SK-N-SH (cell line): ENCODE data around the gene CASP1. TPM values are rescaled to one million over a fixed set of nuclear protein-coding genes. Genes with fewer than 3 reads are reported as not detected.

Source experiments
- CTCF ChIA-PET: fragments of 300-600, 350-600 bp; formaldehyde crosslinking; extraction: SDS; loops from one replicate; lab custom pipeline; 2021; lab: Yijun Ruan, JAX
- POLR2A ChIA-PET: fragments of 350-600 bp; sonication (Branson Sonifier 250); formaldehyde crosslinking; extraction: SDS; loops from one replicate; lab custom pipeline; 2020; ENCODE audit warnings: antibody characterized with exemption, inconsistent platforms; lab: Yijun Ruan, JAX
- DNase-seq: peaks from one replicate; pipeline ENCODE4 v3.0.0; 2012
- H2AFZ ChIP-seq: fragments of 200-600 bp; sonication (generic); 2 replicates; pipeline ENCODE4 v1.8.1; 2016; ENCODE audit warnings: antibody characterized with exemption, mild to moderate bottlenecking, low read depth
- H3F3A ChIP-seq: fragments of 200-600 bp; sonication (generic); replicated peaks from 2 replicates; pipeline ENCODE3; 2016; ENCODE audit warnings: antibody characterized with exemption, mild to moderate bottlenecking; ENCODE audit not compliant: insufficient read depth
- H3K27ac ChIP-seq, 2 experiments: fragments of 200-500 bp in 1 of 2; fragments of 200-600 bp in 1 of 2; sonication (Bioruptor generic) in 1 of 2; sonication (generic), shearing (Covaris generic) in 1 of 2; 2 replicates each; pipeline versions ENCODE4 v1.5.1 to v1.6.1; 2014 to 2016; ENCODE audit warnings: low read depth in 2 of 2, inconsistent platforms in 1 of 2, low read length in 1 of 2, mild to moderate bottlenecking in 1 of 2, mixed read lengths in 1 of 2
- H3K27me3 ChIP-seq: fragments of 200-600 bp; sonication (generic), shearing (Covaris generic); 2 replicates; pipeline ENCODE4 v1.6.1; 2016; ENCODE audit warnings: mixed run types; ENCODE audit not compliant: insufficient read depth
- H3K36me3 ChIP-seq, 2 experiments: fragments of 200-500 bp in 1 of 2; fragments of 200-600 bp in 1 of 2; sonication (Bioruptor generic) in 1 of 2; sonication (generic) in 1 of 2; replicated peaks in 1 of 2; 2 replicates each; pipeline versions ENCODE3 to v1.5.1; 2014 to 2016; ENCODE audit warnings: low read length in 1 of 2, mild to moderate bottlenecking in 1 of 2; ENCODE audit not compliant: insufficient read depth in 2 of 2, control insufficient read depth in 1 of 2
- H3K4me1 ChIP-seq, 2 experiments: fragments of 200-500 bp in 1 of 2; fragments of 200-600 bp in 1 of 2; sonication (Bioruptor generic) in 1 of 2; sonication (generic), shearing (Covaris generic) in 1 of 2; 2 replicates each; pipeline versions ENCODE4 v1.5.1 to v1.6.1; 2014 to 2016; ENCODE audit warnings: low read depth in 1 of 2, low read length in 1 of 2, mixed run types in 1 of 2; ENCODE audit not compliant: insufficient read depth in 2 of 2, control insufficient read depth in 1 of 2
- H3K4me2 ChIP-seq: fragments of 200-600 bp; sonication (generic), shearing (Covaris generic); 2 replicates; pipeline ENCODE4 v1.6.1; 2017; ENCODE audit warnings: mixed run types
- H3K4me3 ChIP-seq, 2 experiments: fragments of 200-500 bp in 1 of 2; fragments of 200-600 bp in 1 of 2; sonication (Bioruptor generic) in 1 of 2; sonication (generic), shearing (Covaris generic) in 1 of 2; 2 replicates each; pipeline versions ENCODE4 v1.5.1 to v1.8.1; 2014 to 2016; ENCODE audit warnings: low read depth in 2 of 2, inconsistent platforms in 1 of 2, low read length in 1 of 2, mild to moderate bottlenecking in 1 of 2, mixed read lengths in 1 of 2, moderate library complexity in 1 of 2
- H3K79me2 ChIP-seq: fragments of 200-600 bp; sonication (generic); 2 replicates; pipeline ENCODE4 v1.8.1; 2017; ENCODE audit warnings: mild to moderate bottlenecking; ENCODE audit not compliant: insufficient read depth
- H3K9ac ChIP-seq: fragments of 200-600 bp; sonication (generic); 2 replicates; pipeline ENCODE4 v1.6.1; 2017; ENCODE audit warnings: mixed run types
- H3K9me2 ChIP-seq: fragments of 200-600 bp; sonication (generic); 2 replicates; pipeline ENCODE4 v1.6.1; 2017; ENCODE audit warnings: mixed run types
- H3K9me3 ChIP-seq: fragments of 200-600 bp; sonication (generic); 2 replicates; pipeline ENCODE4 v1.6.1; 2017; ENCODE audit warnings: mixed run types, mild to moderate bottlenecking, moderate library complexity
- H4K20me1 ChIP-seq: fragments of 200-600 bp; sonication (generic); 2 replicates; pipeline ENCODE4 v1.6.1; 2017; ENCODE audit warnings: mild to moderate bottlenecking, mixed run types; ENCODE audit not compliant: insufficient read depth
- CTCF ChIP-seq: fragments of 200-600 bp; sonication (generic); IDR thresholded peaks from 2 replicates; pipeline ENCODE4 v1.6.1; 2017; ENCODE audit warnings: antibody characterized with exemption, mild to moderate bottlenecking, moderate library complexity
- MXI1 ChIP-seq: IDR thresholded peaks from 2 replicates; pipeline ENCODE4 v1.6.1; 2012; ENCODE audit warnings: mild to moderate bottlenecking, low read depth, low read length, improper control_type of control experiment
- NRF1 ChIP-seq: IDR thresholded peaks from 2 replicates; pipeline ENCODE4 v1.6.1; 2012; ENCODE audit warnings: low read depth, mild to moderate bottlenecking, low read length
- PBX3 ChIP-seq: IDR thresholded peaks from 2 replicates; pipeline ENCODE4; 2012
- REST ChIP-seq: IDR thresholded peaks from 2 replicates; pipeline ENCODE4 v1.6.1; 2012; ENCODE audit warnings: mild to moderate bottlenecking, low read depth, low read length, moderate library complexity
- RFX5 ChIP-seq: IDR thresholded peaks from 2 replicates; pipeline ENCODE4 v1.6.1; 2012; ENCODE audit warnings: mild to moderate bottlenecking, improper control_type of control experiment, low read length
- USF1 ChIP-seq: IDR thresholded peaks from 2 replicates; pipeline ENCODE4 v1.4.0; 2012; ENCODE audit warnings: low read depth, borderline replicate concordance
- WGBS: methylation state at CpG from one replicate; pipeline ENCODE4 v1.1.6; 2017; ENCODE audit warnings: low lambda C conversion rate; 5-methylcytosine and 5-hydroxymethylcytosine counted together
- polyA plus RNA-seq, 3 experiments: library from polyadenylated mRNA; depleted of rRNA; stranded (reverse); fragments of >200 nt; gene quantifications; 2 replicates each; pipeline ENCODE4 v1.2.3, GENCODE V29; 2012

CASP1 gene
- polyA plus RNA-seq, 1 of the 3 experiments (the other 2 are of a cell fraction) = not detected

- TF ChIP-seq PBX3 (no peak), NRF1 (no peak), REST (no peak), USF1 (no peak)
Measured at GRCh38 chr11:104999721-105000120, 35.2 kb downstream of the CASP1 start (continued).

- Histone ChIP-seq H3K9me2 (no peaks in the 10 kb centered on the region), H3K4me3 (no peak overlapping the region), H4K20me1 (no peaks in the 10 kb centered on the region), H3K27ac (no peak overlapping the region), H3K36me3 (no peaks in the 10 kb centered on the region), H3K4me2 (no peak overlapping the region), H3F3A (no peaks in the 10 kb centered on the region), H3K27me3 (no peaks in the 10 kb centered on the region), H3K9ac (no peak overlapping the region), H3K9me3 (no peaks in the 10 kb centered on the region), H3K79me2 (no peaks in the 10 kb centered on the region), H3K4me1 (no peaks in the 10 kb centered on the region), H2AFZ (no peak overlapping the region)
- no peak for DNase-seq
- TF ChIP-seq RFX5 (no peak), CTCF (peak; percentile 17), MXI1 (no peak)
- WGBS = 59% methylated on average over 6 of the region's 6 CpGs
- POLR2A ChIA-PET = no interaction called here
- CTCF ChIA-PET = interaction anchor here (1.0 kb wide), 1 partner anchor 388 kb away, joined by 3 read pairs; no protein-coding TSS in a partner anchor
Measured at GRCh38 chr11:104997288-104997687, 37.7 kb downstream of the CASP1 start.
